GM21515 (cell line): ENCODE results near the gene GNAQ.

Experiments used
- ATAC-seq: cut with Tn5 transposase; IDR thresholded peaks from one replicate; pipeline ENCODE4 v1.9.1; 2021; ENCODE audit not compliant: unreplicated experiment

The GNAQ gene

GRCh38 chr9:77847626-77848025 lies 184.0 kb downstream of the GNAQ start:
- no peak for ATAC-seq

GRCh38 chr9:77847059-77847499 lies 184.5 kb downstream of the GNAQ start:
- ATAC-seq: no peak

- no peak for ATAC-seq
Observed at GRCh38 chr9:77844415-77844814, 187.2 kb downstream of the GNAQ start.

GRCh38 chr9:77843871-77844155 lies 187.8 kb downstream of the GNAQ start:
- no peak for ATAC-seq

- no peak for ATAC-seq
Observed at GRCh38 chr9:77843076-77843870, 188.3 kb downstream of the GNAQ start.

GRCh38 chr9:77841739-77842386 lies 189.7 kb downstream of the GNAQ start:
- peak; percentile 79 for ATAC-seq

DNA sequence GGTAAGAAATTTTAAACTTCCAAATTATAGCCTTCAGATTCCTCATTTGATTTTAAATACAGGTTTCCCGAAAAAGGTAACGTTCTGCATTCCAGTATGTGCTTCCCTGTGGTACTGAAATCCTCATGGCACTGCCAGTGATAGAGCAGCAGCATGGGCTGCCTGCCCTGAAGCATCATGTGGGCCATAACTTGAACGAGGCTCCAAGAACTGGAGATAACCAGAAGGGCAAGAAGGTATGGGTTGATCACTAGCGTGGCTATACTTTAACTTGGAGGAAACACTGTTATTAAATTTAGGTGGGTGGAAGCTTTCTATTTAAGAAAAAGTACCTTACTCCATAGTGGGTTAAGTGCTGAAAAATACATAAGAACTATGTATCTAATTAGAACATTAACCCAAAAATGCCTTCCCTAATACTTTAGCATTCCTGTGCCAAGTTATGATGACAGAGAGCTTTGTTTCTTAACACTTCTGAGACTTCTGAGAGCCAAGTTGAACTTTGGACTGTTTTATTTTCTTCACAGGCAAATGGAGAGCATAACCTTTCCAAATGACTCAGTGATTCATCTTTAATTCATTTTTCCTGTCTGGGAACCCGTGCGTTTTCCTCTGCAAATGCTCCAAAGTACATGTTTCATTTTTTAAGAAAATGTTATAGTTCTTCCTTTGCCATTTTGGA lies 192.0 kb downstream of the GNAQ start:
- no peak for ATAC-seq

DNA sequence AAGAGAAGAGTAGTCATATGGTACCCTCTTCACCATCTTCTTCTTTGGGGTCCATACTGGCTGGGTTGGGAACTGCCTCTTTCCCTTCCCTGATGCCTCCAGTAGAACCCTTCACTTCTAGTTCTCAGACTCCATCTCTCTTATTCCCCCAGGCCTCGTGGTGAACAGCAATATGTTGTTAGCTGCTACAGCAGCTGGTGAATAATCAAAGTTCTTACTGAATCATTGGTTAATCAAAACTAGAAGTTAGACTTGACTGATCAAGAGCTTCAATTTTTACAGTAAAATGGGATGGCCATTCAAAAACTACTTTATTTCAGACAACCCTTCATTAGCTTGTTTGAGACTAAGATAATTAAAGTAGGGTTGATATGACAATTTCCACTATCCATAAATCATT lies 192.6 kb downstream of the GNAQ start:
- ATAC-seq: no peak

DNA sequence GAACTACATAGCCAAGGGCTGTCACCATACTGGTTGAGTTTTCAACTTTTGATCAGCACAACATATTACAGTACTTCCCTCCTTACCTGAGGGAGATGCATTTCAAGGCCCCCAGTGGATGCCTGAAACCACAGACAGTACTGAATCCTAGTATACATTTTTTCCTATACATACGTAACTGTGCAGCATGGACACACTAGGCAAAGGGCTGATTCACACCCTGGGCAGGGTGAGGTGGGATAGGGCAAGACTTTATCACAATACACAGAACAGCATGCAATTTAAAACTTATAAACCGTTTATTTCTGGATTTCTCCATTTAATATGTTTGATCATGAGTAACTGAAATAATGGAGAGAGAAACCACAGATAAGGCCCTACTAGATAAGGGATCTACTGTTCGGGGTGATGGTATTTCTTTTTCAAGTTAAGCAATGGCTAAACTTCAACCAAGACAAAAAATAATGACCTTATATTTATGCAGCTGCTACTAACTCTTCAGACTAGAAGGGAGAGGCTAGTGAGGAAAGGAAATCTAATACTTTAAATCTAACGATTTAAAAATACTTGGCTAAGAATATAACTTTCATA lies 196.6 kb downstream of the GNAQ start:
- no peak for ATAC-seq

DNA sequence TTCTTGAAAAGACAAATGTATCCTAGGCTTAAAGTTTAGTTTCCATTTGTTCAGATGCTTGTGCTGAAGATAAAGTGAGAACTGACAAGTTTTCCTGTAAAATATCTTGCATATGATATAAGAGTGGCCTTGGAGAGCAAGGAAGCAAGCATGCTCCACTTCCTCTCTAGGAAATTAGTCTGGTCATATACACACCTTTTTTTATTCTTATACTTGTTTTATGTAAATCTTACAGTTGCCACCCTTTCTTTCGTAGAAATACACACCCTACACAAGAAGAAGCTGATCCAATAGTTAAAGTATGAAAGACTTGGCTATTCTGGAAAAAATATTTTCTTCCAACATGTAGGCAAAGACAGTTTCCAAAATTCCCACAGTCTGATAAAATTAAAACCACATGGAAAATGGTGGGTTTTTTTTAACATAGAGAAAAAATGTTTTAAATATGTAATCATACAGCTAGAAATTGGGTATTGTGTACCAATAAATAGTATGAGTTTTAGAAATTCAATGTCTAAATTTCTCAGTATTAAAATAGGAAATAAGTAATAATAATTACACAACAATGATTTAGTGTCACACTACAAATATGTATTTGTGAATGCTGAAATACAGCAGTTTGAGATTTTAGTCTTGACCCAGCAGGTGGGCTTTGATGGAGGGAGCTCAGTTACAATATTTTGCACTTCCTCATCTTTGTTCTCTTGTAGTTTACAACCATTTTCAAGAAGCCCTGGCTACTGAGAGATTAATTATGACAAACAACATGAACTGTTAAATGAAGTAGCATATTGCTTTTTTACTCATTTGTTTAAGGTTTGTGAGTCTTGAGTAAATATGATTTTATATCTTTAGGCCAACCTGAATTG lies 197.8 kb downstream of the GNAQ start:
- ATAC-seq: no peak

DNA sequence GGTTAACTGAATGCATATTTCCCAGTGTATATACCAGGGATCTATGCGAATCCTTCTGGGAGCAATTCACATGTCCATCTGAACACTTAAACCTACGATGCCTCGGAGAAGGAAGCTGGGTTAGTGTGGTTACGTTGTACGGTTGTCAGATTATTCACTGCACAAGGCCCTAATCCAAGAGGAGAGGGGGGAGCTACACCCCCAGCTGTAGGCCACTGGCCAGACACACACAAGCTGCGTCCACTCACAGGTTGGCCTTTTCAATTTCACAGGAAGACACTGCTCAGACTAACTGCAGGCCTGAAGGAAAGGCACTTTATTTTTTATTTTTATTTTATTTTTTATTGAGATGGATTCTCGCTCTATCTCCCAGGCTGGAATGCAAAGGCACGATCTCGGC lies 199.0 kb downstream of the GNAQ start:
- ATAC-seq: no peak

- ATAC-seq: no peak
Observed at GRCh38 chr9:77831781-77832180, 199.8 kb downstream of the GNAQ start.

GRCh38 chr9:77830618-77831285 lies 200.9 kb downstream of the GNAQ start:
- no peak for ATAC-seq

GRCh38 chr9:77829420-77829819 lies 202.2 kb downstream of the GNAQ start:
- no peak for ATAC-seq

GRCh38 chr9:77827104-77827784 lies 204.4 kb downstream of the GNAQ start:
- peak; percentile 85 for ATAC-seq

DNA sequence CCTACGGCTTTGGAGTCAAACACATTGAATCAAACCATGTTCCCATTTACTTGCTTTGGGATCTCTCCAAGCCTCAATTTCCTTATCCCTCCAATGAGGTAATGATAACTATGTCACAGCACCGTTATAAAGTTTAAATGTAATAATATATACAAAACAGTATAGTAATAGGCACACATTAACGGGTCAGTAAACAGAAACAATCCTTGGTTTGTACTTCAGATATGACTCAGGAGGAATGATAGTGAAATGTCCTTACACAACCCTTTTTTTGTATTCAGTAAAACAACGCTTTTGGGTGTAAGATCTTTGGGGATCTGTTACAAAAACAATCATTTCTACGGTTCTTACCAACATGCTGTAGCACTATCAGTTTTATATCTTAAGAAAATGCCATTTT lies 205.0 kb downstream of the GNAQ start:
- no peak for ATAC-seq

DNA sequence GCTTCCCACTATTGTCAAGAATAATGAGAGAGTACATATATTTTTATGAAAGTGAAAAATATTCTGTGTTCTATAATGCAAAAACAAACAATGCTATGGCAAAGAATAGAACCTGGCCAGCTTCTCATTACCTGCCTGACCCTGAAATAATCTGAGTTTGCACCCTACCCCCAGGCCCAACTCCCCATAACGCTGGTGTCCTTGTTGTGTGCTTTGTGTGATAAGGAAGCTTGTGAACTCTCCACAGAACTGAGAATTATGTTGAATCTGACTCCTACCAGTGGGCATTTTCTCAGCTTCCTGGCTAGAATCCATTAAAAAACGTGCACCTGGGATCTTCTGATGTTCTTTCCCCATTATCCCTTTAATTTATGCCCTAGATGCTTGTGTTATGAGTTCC lies 205.5 kb downstream of the GNAQ start:
- ATAC-seq: no peak

DNA sequence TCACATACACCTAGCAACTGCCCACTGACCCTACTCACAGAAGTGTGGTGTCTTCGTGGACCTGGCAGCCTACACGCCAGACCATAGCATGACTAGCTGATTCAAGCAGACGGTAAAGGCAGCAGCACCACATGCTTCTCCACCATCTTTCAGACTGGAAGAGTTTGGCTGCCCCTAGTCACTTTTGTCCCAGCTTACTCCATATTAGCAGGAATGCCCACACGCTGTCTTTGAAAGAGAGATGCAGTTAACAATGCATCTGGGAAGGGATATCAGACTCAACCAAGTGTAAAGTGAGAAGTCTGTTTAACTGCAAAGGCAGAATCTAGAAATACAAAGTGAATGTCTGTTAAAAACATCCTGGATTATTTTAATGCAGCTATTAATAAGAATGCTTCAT lies 206.2 kb downstream of the GNAQ start:
- no peak for ATAC-seq

- no peak for ATAC-seq
Observed at GRCh38 chr9:77820293-77820954, 211.2 kb downstream of the GNAQ start.
